NOMO-1 treated with DMSO at 0.1 percent for 48 hours (cell line): ENCODE measurements around the gene C10orf105.

Experiments
- DNase-seq: peaks from one replicate; lab custom pipeline; 2025; ENCODE audit not compliant: unreplicated experiment; lab: John Stamatoyannopoulos, UW

The C10orf105 gene

GRCh38 chr10:71681977-71682376 lies 37.6 kb downstream of the C10orf105 start:
- DNase-seq, result no peak

GRCh38 chr10:71679425-71679824 lies 40.2 kb downstream of the C10orf105 start:
- no peak for DNase-seq

DNA sequence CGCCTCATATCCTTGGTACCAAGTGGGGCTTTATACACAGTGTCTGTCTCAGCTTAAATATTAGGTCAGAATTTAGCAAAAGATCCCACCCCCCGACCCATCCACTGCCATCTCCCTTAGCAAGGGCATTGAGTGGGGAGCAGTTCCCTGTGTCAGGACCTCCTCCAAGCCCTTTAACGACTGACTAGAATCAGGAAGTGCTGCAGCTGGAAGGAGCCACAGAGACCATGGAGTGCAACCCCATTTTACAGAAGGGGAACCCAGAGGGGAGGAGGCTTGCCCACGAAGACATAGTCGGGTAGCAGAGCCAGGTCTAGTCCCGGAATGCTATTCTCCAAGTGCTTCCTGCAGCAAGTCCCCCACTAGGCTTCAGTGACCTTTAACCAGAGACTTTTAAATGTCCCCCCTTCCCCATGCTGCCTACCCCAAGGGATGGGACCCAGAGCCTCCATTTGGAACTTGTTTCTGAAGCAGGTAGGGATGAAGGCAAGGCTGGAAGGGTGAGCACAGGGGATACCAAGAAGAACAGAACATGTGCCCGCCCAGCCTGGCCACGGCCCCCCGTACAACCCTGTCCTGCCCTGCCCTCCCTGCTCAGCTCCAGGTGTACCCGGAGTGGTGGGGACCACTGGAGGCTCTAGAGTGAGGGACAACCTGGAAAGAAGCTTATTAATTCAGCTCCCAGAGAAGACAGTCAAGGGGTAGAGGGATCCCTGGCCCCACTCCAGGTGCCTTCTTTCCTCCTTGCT lies 41.3 kb downstream of the C10orf105 start:
- DNase-seq, result no peak

- DNase-seq, result no peak
Measured at GRCh38 chr10:71677261-71677660, 42.3 kb downstream of the C10orf105 start.

GRCh38 chr10:71675295-71675970 lies 44.1 kb downstream of the C10orf105 start:
- no peak for DNase-seq

DNA sequence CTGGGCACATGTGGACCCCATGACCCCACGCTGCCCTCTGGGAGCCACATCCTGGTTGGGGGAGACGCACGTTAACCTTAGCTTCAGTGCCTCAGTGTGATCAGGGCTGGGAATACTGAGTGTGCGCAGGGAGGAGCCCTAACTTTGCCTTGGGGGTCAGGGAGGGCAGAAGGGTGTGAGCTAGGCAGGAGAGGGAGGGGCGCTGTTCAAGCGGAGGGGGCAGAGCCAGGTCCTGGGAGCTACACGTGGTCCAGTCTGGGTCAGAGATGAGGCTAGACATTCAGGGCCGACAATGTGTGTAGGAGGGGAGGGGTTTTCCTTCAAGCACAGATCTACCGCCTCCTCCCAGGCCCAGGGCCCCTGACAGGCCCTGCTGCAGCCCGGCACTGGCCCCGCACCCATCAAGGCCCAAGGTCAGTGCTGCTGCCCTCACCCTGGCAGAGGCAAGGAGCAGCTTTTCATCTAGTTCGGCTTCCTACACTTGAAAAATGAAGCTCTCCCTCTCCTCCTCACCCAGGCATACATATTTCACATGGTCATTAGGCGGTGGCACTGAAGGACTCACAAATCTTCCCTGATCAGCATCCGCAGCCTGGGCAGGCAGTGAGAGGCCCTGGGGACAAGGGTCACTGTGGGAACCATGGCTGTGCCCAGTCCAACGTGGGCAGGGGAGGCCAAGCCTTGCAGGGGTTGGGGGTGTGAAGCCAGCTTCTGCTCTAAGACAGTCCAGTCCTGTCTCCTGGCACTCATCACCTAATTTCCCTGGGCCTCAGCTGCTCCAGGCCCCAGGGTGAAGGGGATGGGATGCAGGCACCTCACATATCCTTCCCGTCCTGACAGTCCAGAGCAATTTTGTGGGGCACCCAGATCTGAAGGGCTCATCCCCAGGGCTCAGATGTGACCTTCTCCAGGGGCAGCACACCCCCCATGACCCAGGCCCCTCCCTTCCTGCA lies 47.3 kb downstream of the C10orf105 start:
- no peak for DNase-seq

DNA sequence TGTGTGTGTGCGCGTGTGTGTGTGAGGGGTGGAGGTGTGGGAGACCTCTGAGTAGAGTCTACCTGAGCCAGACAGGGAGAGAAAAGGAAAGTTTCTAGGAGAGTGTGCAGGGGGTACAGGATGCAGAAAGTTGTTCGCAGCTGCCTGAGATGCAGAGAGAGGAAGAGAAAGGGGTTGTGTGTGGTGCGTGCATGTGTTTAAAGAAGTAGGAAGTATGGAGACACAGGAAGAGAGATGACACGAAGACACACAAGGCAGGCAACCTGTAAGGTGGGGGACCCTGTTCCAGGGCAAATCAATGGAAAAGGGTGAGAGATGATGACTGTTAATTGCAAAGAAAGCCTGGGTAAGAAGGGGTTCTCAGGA lies 52.2 kb downstream of the C10orf105 start:
- peak; percentile 62 for DNase-seq

GRCh38 chr10:71666639-71667386 lies 52.8 kb downstream of the C10orf105 start:
- no peak for DNase-seq

- no peak for DNase-seq
Measured at GRCh38 chr10:71665456-71665855, 54.1 kb downstream of the C10orf105 start.

- no peak for DNase-seq
Measured at GRCh38 chr10:71664585-71664984, 55.0 kb downstream of the C10orf105 start.

GRCh38 chr10:71663311-71663710 lies 56.3 kb downstream of the C10orf105 start:
- DNase-seq, result no peak

- no peak for DNase-seq
Measured at GRCh38 chr10:71661779-71662336, 57.7 kb downstream of the C10orf105 start.
